Cardiac muscle cell (in vitro differentiated cells and primary cell): Measurements from ENCODE around the gene CYP4F22. TPM values are rescaled to one million over a fixed set of nuclear protein-coding genes. Genes with fewer than 3 reads are reported as not detected.
"Not testable (repeated sequence)": the region's sequence is repeated elsewhere in the genome, so short reads cannot be mapped to it uniquely, and the experiment has no call there.

ENCODE experiments used
- DNase-seq, 2 donors: peaks; one replicate each; pipeline versions ENCODE4 v3.0.0 to v3.0.0-alpha.2; 2010 to 2017; ENCODE audit warnings: low read depth in 1 of 2, low spot score in 1 of 2
- H3K27ac ChIP-seq: fragments of 200-600 bp; sonication (generic); 2 replicates; pipeline ENCODE4 v1.5.1; 2016
- H3K27me3 ChIP-seq: fragments of 200-600 bp; sonication (generic); 2 replicates; pipeline ENCODE4 v1.6.0; 2016; ENCODE audit warnings: control low read depth
- H3K36me3 ChIP-seq: fragments of 200-600 bp; sonication (generic); 2 replicates; pipeline ENCODE4 v1.5.1; 2016; ENCODE audit warnings: control low read depth
- H3K4me1 ChIP-seq: fragments of 200-600 bp; sonication (generic); 2 replicates; pipeline ENCODE4 v1.8.1; 2017; ENCODE audit warnings: low read depth, mild to moderate bottlenecking, mixed run types
- H3K4me3 ChIP-seq: fragments of 200-600 bp; sonication (generic); 2 replicates; pipeline ENCODE4 v1.5.1; 2016; ENCODE audit warnings: mild to moderate bottlenecking
- H3K9me3 ChIP-seq: fragments of 200-600 bp; sonication (generic); 2 replicates; pipeline ENCODE4 v1.5.1; 2017; ENCODE audit warnings: low read depth, mild to moderate bottlenecking, control low read depth
- CTCF ChIP-seq: IDR thresholded peaks from 2 replicates; pipeline ENCODE4 v1.5.1; 2012; ENCODE audit warnings: low read depth, mild to moderate bottlenecking, low read length
- polyA plus RNA-seq: library from polyadenylated mRNA; unstranded; fragments of >200 nt; fragmentation: Nextera tagmentation; extraction: Ambion mirVana; gene quantifications from 2 replicates; pipeline ENCODE4 v1.2.1, GENCODE V29; 2016
- total RNA-seq: library from RNA; depleted of rRNA; stranded (reverse); fragments of >200 nt; gene quantifications from 2 replicates; pipeline ENCODE4 v1.2.3, GENCODE V29; 2016

The CYP4F22 gene
- total and polyA plus RNA-seq, 2 experiments from 2014 or later, result not detected

DNA sequence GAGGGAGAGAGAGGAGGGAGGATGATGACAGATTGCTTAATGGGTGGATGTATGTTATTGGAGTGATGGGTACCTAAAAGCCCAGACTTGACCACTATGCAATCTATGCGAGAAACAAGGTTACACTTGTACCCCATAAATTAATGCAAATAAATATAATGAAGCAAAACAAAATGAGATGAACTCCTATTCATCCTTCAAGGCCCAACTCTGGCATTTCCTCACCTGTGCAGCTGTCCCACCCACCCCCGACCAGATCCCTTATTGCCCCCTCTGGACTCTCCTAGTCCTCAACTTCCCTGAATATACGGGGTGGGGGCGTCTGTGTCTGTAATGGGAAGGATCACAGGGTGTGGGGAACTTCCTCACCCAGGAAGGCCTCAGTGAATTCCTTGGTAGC, 33.2 kb upstream of the CYP4F22 start:
- no peak for TF ChIP-seq CTCF
- Histone ChIP-seq H3K27ac (no peak overlapping the region), H3K4me1 (no peaks in the 10 kb centered on the region), H3K27me3 (peaks cover 7% of the 10 kb centered on the region), H3K36me3 (no peaks in the 10 kb centered on the region), H3K4me3 (no peak overlapping the region), H3K9me3 (no peaks in the 10 kb centered on the region)
- no peak for DNase-seq

DNA sequence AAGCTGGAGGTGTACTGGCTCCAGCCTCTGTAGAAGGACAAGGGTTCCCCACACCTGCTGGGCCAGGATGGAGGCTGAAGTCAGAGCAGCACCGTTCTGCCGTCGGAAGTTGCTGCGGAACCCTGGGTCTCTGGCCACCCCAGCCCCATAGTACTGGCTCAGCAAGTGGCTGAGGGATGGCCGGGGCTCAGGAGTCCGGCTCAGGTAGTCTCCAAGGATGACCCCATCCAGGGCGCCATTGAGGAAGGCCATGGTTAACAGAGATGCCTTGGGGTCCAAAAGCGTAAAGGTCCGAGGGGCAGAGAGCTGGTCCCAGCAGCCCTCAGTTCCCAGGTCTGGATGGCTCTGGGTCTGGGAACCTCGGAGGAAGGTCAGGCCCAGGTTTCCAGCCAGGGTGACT, 32.7 kb upstream of the CYP4F22 start:
- no peak for TF ChIP-seq CTCF
- Histone ChIP-seq H3K4me1 (no peaks in the 10 kb centered on the region), H3K27ac (no peak overlapping the region), H3K36me3 (no peaks in the 10 kb centered on the region), H3K9me3 (no peaks in the 10 kb centered on the region), H3K4me3 (no peak overlapping the region), H3K27me3 (peaks cover 2% of the 10 kb centered on the region)
- DNase-seq, result no peak

- Histone ChIP-seq H3K4me1 (no peaks in the 10 kb centered on the region), H3K9me3 (no peaks in the 10 kb centered on the region), H3K27ac (no peak overlapping the region), H3K4me3 (no peak overlapping the region), H3K27me3 (no peaks in the 10 kb centered on the region), H3K36me3 (no peaks in the 10 kb centered on the region)
- TF ChIP-seq CTCF, result no peak
- DNase-seq, result no peak
These were observed 32.0 kb upstream of the CYP4F22 start for GRCh38 chr19:15476325-15476724.

DNA sequence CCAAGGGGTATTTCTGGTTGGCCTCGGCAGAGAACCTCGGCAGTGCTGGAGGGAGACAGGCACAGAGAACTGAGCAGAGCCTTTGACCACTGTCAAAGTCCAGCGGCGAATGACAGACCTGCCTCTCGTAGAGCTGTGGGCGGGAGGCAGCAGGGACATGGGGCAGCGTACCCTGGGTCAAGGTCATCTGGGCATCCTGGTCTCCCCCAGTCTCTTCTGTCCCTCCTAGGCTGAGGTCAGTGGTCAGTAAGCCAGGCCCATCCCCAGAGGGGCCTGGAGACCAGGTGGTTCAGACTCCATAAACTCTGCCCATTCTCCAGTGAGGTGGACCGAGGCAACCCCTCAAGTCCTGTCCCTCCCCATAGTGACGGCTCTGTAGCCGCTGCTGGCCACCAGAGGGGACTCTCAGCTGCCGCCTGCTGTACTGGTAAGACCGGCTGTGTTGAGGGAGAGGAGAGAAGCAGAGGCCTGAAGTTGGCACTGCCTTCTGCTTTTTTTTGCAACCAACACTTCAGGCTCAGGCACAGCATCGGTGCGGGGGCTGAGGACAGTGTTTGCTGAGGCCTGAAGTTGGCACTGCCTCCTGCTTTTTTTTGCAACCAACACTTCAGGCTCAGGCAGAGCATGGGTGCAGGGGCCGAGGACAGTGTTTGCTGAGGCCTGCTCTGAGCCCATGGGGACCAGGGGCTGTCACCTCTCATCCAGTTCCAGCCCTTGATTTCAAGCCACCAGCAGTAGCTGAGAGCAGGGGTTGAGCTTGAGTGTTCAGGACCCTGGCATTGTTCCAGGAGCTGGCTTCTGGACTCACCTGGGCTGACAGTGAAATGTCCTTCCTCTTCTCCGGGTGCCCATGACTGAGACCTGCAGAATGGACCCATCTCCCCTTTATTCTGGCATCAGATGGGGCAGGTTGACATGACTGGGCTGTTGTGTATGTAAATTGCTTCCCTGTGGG, 28.7 kb upstream of the CYP4F22 start, which contains the start of gene PGLYRP2:
Gene PGLYRP2, minus strand, starts transcription at position 111 of the 955 bp plus-strand sequence. CDS start 130 bp downstream, outside the sequence.
- Histone ChIP-seq H3K4me3 (no peak within 1 kb of the TSS), H3K4me1 (no peaks in the 10 kb centered on the region), H3K27me3 (no peaks in the 10 kb centered on the region), H3K27ac (no peak within 1 kb of the TSS), H3K9me3 (no peaks in the 10 kb centered on the region), H3K36me3 (no peaks in the 10 kb centered on the region)
- DNase-seq, result peak in 1 of 2 donors; percentile 23
- no peak for TF ChIP-seq CTCF

DNA sequence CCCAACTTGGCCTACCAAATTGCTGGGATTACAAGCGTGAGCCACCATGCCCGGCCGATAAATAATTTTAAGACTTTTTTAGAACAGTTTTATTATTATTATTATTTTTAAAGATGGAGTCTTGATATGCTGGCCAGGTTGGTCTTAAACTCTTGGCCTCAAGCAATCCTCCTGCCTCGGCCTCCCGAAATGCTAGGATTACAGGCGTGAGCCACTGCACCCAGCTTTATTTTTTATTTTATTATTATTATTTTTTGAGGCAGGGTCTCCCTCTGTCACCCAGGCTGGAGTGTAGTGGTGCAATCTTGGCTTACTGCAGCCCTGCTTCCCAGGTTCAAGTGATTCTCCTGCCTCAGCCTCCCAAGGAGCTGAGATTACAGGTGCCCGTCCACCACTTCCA, 27.3 kb upstream of the CYP4F22 start:
- H3K27ac ChIP-seq, H3K4me1 ChIP-seq, H3K9me3 ChIP-seq, H3K4me3 ChIP-seq, DNase-seq, H3K27me3 ChIP-seq, H3K36me3 ChIP-seq: not testable (repeated sequence)

DNA sequence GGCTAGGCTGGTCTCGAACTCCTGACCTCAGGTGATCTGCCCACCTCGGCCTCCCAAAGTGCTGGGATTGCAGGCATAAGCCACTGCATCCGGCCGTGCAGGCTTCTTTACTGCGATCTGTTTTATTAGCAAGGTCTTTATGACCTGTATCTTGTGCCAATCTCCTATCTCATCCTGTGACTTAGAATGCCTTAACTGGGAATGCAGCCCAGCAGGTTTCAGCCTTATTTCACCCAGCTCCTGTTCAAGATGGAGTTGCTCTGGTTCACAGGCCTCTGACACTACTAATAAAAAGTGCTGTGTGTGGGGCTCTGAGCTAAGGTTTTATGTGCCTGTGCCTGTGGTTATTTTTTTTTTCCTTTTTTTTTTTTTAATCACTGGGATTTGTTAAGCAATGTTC, 22.6 kb upstream of the CYP4F22 start:
- H3K4me3 ChIP-seq, H3K9me3 ChIP-seq, H3K4me1 ChIP-seq, H3K36me3 ChIP-seq, H3K27ac ChIP-seq, DNase-seq, H3K27me3 ChIP-seq: not testable (repeated sequence)
